Choroid plexus epithelial cell (primary cell): ENCODE results near the gene PLXNA3.

Source experiments
- DNase-seq: peaks from one replicate; pipeline ENCODE4 v3.0.0-alpha.2; 2010; ENCODE audit warnings: low read depth
- H3K4me3 ChIP-seq: 2 replicates; pipeline ENCODE4 v1.5.1; 2011; ENCODE audit warnings: low read depth, mild to moderate bottlenecking, control low read depth, low read length, moderate library complexity
- TF ChIP-seq, protein P1 (sequence below): conservative IDR thresholded peaks from 2 replicates; pipeline ENCODE4 v1.5.1; 2011; ENCODE audit warnings: low read depth, mild to moderate bottlenecking, control low read depth, inconsistent platforms, low read length, moderate library complexity

PLXNA3 gene

DNA sequence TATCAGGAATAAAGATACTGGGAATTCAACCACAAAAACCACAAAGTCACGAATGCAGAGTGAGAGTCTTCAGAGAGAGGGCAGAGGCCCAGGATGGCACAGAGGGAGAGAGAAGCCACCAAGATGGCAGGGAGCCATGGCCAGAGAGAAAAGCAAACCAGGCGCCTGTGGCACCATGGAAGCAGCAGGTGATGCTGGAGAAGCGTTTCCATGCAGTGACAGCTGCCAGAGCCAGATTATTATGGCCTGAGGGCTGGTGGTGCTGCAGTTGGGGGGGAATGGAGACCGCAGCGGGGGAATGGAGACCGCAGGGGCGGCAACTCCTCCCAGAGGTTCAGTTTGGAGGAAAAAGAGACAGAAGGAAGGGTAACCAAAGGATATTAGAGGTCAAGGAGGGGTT lies 40.9 kb upstream of the PLXNA3 start:
- no peak overlapping the region for H3K4me3 ChIP-seq
- TF ChIP-seq, protein P1, sequence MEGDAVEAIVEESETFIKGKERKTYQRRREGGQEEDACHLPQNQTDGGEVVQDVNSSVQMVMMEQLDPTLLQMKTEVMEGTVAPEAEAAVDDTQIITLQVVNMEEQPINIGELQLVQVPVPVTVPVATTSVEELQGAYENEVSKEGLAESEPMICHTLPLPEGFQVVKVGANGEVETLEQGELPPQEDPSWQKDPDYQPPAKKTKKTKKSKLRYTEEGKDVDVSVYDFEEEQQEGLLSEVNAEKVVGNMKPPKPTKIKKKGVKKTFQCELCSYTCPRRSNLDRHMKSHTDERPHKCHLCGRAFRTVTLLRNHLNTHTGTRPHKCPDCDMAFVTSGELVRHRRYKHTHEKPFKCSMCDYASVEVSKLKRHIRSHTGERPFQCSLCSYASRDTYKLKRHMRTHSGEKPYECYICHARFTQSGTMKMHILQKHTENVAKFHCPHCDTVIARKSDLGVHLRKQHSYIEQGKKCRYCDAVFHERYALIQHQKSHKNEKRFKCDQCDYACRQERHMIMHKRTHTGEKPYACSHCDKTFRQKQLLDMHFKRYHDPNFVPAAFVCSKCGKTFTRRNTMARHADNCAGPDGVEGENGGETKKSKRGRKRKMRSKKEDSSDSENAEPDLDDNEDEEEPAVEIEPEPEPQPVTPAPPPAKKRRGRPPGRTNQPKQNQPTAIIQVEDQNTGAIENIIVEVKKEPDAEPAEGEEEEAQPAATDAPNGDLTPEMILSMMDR, result no peak
- no peak for DNase-seq

DNA sequence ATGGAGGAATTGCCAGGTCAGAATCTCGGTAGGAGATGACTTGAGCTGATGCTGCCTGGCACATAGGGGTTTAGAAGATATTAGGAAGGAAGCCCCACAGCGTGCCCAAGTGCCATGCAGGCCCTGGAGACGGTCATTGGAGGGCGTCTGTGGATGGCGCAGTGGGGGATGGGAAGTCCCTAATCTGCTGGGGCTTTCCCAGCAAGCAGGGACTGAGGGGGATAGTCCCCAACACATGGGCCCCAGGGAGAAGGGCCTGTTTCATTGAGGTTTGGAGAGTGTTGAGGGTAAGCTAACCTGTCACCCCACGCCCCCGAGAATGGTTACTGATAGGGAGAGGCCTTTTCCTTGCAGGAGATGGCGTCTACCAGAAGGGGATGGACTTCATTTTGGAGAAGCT lies 38.9 kb upstream of the PLXNA3 start:
- DNase-seq, result no peak
- no peak overlapping the region for H3K4me3 ChIP-seq
- TF ChIP-seq, protein P1, result no peak

DNA sequence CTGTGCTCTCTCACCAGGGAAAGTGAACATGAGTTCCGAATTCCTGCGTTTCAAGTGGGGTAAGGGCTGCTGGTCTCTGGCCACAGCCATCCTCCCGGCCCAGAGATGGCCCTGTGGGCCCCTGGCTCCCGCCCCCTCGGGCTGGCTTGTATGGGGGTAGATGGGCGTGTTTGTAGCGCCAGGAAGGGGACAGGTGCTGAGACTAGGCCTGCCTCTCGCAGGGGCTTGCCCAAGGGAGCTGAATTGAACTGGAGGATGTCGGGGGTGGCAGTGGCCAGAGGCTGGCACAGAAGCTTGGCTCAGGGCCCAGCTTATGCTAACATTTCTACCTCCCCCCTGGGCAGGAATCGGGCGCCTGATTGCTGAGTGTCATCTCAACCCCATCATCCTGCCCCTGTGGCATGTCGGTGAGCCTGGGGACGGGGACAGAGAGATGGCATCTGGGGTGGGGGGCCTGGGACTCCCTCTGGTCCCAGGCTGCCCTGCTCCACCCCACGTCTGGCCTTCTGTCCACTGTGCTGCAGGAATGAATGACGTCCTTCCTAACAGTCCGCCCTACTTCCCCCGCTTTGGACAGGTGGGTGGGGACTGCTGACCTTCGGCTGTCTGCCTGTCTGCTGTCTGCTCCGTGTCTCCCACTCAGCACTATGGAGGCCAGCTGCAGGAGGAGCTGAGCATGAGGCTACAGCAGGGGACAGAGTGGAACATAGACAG lies 38.2 kb upstream of the PLXNA3 start:
- DNase-seq, result no peak
- no peak overlapping the region for H3K4me3 ChIP-seq
- TF ChIP-seq, protein P1, result no peak

DNA sequence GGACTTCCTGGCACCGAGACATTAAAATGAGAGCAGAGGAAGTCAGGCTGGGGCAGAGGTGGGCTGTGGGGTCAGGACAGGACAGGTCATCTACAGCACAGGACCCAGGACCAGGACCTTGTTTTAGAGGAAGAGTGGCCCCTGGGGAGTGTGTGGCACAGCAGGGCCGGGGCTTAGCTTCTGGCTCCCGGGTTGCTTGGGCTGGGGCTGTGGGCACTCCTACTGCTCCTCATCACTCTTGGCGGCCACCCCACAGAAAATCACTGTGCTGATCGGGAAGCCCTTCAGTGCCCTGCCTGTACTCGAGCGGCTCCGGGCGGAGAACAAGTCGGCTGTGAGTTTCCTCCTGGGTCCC lies 37.7 kb upstream of the PLXNA3 start:
- H3K4me3 ChIP-seq, result no peak overlapping the region
- TF ChIP-seq, protein P1, result no peak
- DNase-seq, result no peak

DNA sequence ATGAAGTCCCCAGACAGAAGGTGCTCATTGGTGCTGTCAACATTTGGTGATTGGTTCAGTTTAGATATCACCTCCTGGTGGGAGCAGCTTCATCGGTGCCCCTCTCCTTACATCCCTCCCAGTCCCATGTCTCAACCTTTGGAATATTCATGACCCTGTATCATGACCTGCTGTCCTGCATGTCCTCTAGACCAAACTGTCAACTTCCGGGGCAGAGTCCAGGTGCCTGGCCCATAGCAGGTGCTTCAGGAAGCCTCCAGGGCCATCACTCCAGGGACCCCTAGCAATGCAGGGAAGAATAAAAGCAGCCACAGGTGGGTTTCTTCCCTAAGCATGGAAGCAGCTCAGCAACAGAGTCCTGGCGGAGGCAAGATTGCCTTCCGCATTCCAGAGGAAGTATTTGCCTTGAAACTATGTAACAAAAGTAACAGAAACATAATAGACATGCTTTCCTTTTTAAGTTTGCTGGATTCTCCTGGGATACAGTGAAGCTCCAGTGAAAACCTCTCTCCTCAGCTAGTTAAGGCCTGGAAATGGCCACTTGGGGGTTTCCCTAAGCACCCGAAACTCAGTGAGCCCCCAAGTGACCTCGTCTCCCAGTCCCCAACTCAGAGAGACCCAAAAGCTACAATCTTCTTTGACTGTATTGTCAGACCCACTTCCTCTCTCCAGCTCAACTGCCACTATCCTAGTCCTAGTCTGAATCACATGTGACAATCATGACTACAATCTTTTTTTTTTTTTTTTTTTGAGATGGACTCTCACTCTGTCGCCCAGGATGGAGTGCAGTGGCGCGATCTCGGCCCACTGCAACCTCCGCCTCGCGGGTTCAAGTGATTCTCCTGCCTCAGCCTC lies 30.9 kb upstream of the PLXNA3 start:
- TF ChIP-seq, protein P1, result no peak
- H3K4me3 ChIP-seq, result no peak overlapping the region
- DNase-seq, result no peak

DNA sequence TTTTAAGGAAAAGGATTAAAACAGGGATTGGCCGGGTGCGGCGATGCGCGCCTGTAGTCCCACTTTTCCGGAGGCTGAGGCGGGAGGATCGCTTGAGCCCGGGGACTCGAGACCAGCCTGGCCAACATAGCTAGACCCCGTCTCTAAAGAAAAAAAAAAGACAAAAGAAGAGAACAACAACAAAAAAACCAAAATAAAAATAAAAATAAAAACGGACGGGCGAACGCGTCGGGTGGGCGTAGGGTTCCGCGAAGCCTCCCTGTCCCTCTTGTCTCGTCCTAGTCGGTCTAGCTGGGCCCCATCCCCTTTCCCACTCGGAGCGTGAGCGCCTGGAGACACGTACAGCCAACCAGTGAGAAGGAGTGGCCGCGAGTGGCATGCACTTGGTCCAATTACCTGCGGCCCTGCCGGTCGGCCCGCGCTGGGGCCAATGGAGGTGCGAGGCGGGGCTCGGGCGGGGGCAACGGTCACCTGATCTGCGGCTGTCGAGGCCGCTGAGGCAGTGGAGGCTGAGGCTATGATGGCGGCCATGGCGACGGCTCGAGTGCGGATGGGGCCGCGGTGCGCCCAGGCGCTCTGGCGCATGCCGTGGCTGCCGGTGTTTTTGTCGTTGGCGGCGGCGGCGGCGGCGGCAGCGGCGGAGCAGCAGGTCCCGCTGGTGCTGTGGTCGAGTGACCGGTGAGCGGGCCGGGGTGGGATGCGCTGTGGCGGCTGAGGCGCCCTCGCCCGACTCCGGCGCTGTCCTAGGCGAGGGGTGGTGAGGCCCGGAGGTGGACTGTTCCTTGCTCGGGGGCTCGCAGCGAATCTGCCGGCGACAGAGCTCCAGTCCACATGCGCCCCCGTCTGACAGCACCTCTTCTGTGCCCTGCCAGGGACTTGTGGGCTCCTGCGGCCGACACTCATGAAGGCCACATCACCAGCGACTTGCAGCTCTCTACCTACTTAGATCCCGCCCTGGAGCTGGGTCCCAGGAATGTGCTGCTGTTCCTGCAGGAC lies 29.6 kb upstream of the PLXNA3 start, which contains the start of gene ATP6AP1:
ATP6AP1 (plus strand) TSS at position 502 of the 996 bp plus-strand sequence; CDS start at position 518, 16 bp downstream.
- TF ChIP-seq, protein P1, result no peak
- peak; percentile 96 for DNase-seq
- H3K4me3 ChIP-seq, result peak within 1 kb of the TSS; percentile 71
